Amniotic epithelial cell (primary cell): ENCODE results near the gene MYO1D.
"Not testable (repeated sequence)": the region's sequence is repeated elsewhere in the genome, so short reads cannot be mapped to it uniquely, and the experiment has no call there.

Source experiments
- DNase-seq: peaks from one replicate; pipeline ENCODE4 v3.0.0-alpha.2; 2010; ENCODE audit warnings: low read depth

The MYO1D gene

GRCh38 chr17:32774695-32775084 lies 102.2 kb downstream of the MYO1D start:
- DNase-seq, result no peak

- no peak for DNase-seq
Measured at GRCh38 chr17:32773856-32774694, 102.8 kb downstream of the MYO1D start.

- no peak for DNase-seq
Measured at GRCh38 chr17:32772453-32773025, 104.4 kb downstream of the MYO1D start.

GRCh38 chr17:32771396-32771795 lies 105.5 kb downstream of the MYO1D start:
- DNase-seq, result no peak

- DNase-seq, result no peak
Measured at GRCh38 chr17:32769846-32770245, 107.1 kb downstream of the MYO1D start.

GRCh38 chr17:32763855-32764439 lies 113.0 kb downstream of the MYO1D start:
- DNase-seq, result no peak

- DNase-seq, result no peak
Measured at GRCh38 chr17:32759476-32759875, 117.4 kb downstream of the MYO1D start.

GRCh38 chr17:32757963-32758362 lies 119.0 kb downstream of the MYO1D start:
- DNase-seq, result peak; percentile 31

- DNase-seq, result no peak
Measured at GRCh38 chr17:32756696-32757095, 120.2 kb downstream of the MYO1D start.

- peak; percentile 84 for DNase-seq
Measured at GRCh38 chr17:32755045-32755805, 121.7 kb downstream of the MYO1D start.

GRCh38 chr17:32752934-32753333 lies 124.0 kb downstream of the MYO1D start:
- no peak for DNase-seq

GRCh38 chr17:32747856-32748255 lies 129.1 kb downstream of the MYO1D start:
- DNase-seq, result no peak

GRCh38 chr17:32746698-32747097 lies 130.2 kb downstream of the MYO1D start:
- DNase-seq, result peak; percentile 92

GRCh38 chr17:32746280-32746679 lies 130.6 kb downstream of the MYO1D start:
- DNase-seq, result no peak

- no peak for DNase-seq
Measured at GRCh38 chr17:32742681-32743538, 134.0 kb downstream of the MYO1D start.

GRCh38 chr17:32741381-32741780 lies 135.5 kb downstream of the MYO1D start:
- peak; percentile 30 for DNase-seq

GRCh38 chr17:32739722-32740121 lies 137.2 kb downstream of the MYO1D start:
- no peak for DNase-seq

- not testable (repeated sequence) for DNase-seq
Measured at GRCh38 chr17:32739151-32739550, 137.8 kb downstream of the MYO1D start.

GRCh38 chr17:32733401-32733800 lies 143.5 kb downstream of the MYO1D start:
- no peak for DNase-seq

GRCh38 chr17:32732900-32733299 lies 144.0 kb downstream of the MYO1D start:
- no peak for DNase-seq

- DNase-seq, result no peak
Measured at GRCh38 chr17:32732296-32732642, 144.7 kb downstream of the MYO1D start.
